Measurements from ENCODE around the gene LRRC7.
A peak's percentile ranks its signal among the peaks of the same experiment; 100 is the strongest.

LRRC7 gene

GRCh38 chr1:69567652-69568420 is at the start of gene LRRC7:
Gene LRRC7 (plus strand): TSS chr1:69567922. CDS start chr1:69568640, 718 bp downstream.
- peak within 1 kb of the TSS; percentile 75 for H3K4me3 ChIP-seq (ENCODE audit: low read length)

GRCh38 chr1:69519006-69519405 is 48.7 kb upstream of the LRRC7 start:
- H3K27me3 ChIP-seq (replicated peaks; ENCODE audit: insufficient read depth, low read length) = no peaks in the 10 kb centered on the region
- TF ChIP-seq EZH2 (optimal IDR thresholded peaks at IDR 0.05; ENCODE audit: low read depth, low read length) (no peak), CTCF (IDR thresholded peaks at IDR 0.05; ENCODE audit: low read length) (no peak), EZH2phosphoT487 (IDR thresholded peaks at IDR 0.05; ENCODE audit: low read length) (no peak)
- no peaks in the 10 kb centered on the region for H3K79me2 ChIP-seq (ENCODE audit: low read length)
- H4K20me1 ChIP-seq (ENCODE audit: insufficient read depth, low read length) = no peaks in the 10 kb centered on the region
- H3K9me3 ChIP-seq (replicated peaks; ENCODE audit: insufficient read depth, low read length) = no peaks in the 10 kb centered on the region
- no peak overlapping the region for H3K27ac ChIP-seq (ENCODE audit: low read length)
- no peak overlapping the region for H3K9ac ChIP-seq (ENCODE audit: low read length)
- no peak overlapping the region for H3K4me2 ChIP-seq (ENCODE audit: low read depth, low read length)
- H3K4me1 ChIP-seq (ENCODE audit: low read length) = no peaks in the 10 kb centered on the region
- H3K9me2 ChIP-seq (replicated peaks; ENCODE audit: insufficient read depth, low read length) = no peaks in the 10 kb centered on the region
- no peak for DNase-seq
- H3K36me3 ChIP-seq (replicated peaks; ENCODE audit: insufficient read depth, low read length) = no peaks in the 10 kb centered on the region
- H3F3A ChIP-seq (ENCODE audit: insufficient read depth, low read length) = no peaks in the 10 kb centered on the region
- no peak overlapping the region for H3K4me3 ChIP-seq (ENCODE audit: low read length)
- no peak overlapping the region for H2AFZ ChIP-seq (ENCODE audit: low read length)

More at GRCh38 chr1:69567652-69568420, at the start of gene LRRC7:
- Histone ChIP-seq H3F3A (ENCODE audit: insufficient read depth, low read length) (peaks cover 8% of the 10 kb centered on the region), H3K9me3 (replicated peaks; ENCODE audit: insufficient read depth, low read length) (no peaks in the 10 kb centered on the region), H3K4me1 (ENCODE audit: low read length) (peaks cover 5% of the 10 kb centered on the region; the same call in 1 of the 2 replicates), H3K9me2 (replicated peaks; ENCODE audit: insufficient read depth, low read length) (no peaks in the 10 kb centered on the region), H4K20me1 (ENCODE audit: insufficient read depth, low read length) (no peaks in the 10 kb centered on the region), H3K4me2 (ENCODE audit: low read depth, low read length) (peak within 1 kb of the TSS; percentile 99), H3K36me3 (replicated peaks; ENCODE audit: insufficient read depth, low read length) (no peaks in the 10 kb centered on the region), H3K9ac (ENCODE audit: low read length) (no peak within 1 kb of the TSS; the same call in 1 of the 2 replicates), H3K27ac (ENCODE audit: low read length) (no peak within 1 kb of the TSS; the same call in 1 of the 2 replicates), H3K27me3 (replicated peaks; ENCODE audit: insufficient read depth, low read length) (no peaks in the 10 kb centered on the region), H3K79me2 (ENCODE audit: low read length) (no peaks in the 10 kb centered on the region), H2AFZ (ENCODE audit: low read length) (peak within 1 kb of the TSS; percentile 94)
- TF ChIP-seq EZH2phosphoT487 (IDR thresholded peaks at IDR 0.05; ENCODE audit: low read length) = no peak
- TF ChIP-seq CTCF (IDR thresholded peaks at IDR 0.05; ENCODE audit: low read length) = no peak
- TF ChIP-seq EZH2 (optimal IDR thresholded peaks at IDR 0.05; ENCODE audit: low read depth, low read length) = no peak
- peak; percentile 46 for DNase-seq

GRCh38 chr1:69520326-69520725 is 47.4 kb upstream of the LRRC7 start:
- H3K27ac ChIP-seq (ENCODE audit: low read length) = no peak overlapping the region
- no peaks in the 10 kb centered on the region for H3K79me2 ChIP-seq (ENCODE audit: low read length)

More at GRCh38 chr1:69520326-69520725, 47.4 kb upstream of the LRRC7 start:
- Histone ChIP-seq H3K4me3 (ENCODE audit: low read length) (no peak overlapping the region), H3K36me3 (replicated peaks; ENCODE audit: insufficient read depth, low read length) (no peaks in the 10 kb centered on the region), H3F3A (ENCODE audit: insufficient read depth, low read length) (no peaks in the 10 kb centered on the region), H3K9me2 (replicated peaks; ENCODE audit: insufficient read depth, low read length) (no peaks in the 10 kb centered on the region), H3K27me3 (replicated peaks; ENCODE audit: insufficient read depth, low read length) (no peaks in the 10 kb centered on the region), H3K4me1 (ENCODE audit: low read length) (no peaks in the 10 kb centered on the region), H2AFZ (ENCODE audit: low read length) (no peak overlapping the region), H3K9ac (ENCODE audit: low read length) (no peak overlapping the region), H3K4me2 (ENCODE audit: low read depth, low read length) (no peak overlapping the region), H3K9me3 (replicated peaks; ENCODE audit: insufficient read depth, low read length) (no peaks in the 10 kb centered on the region), H4K20me1 (ENCODE audit: insufficient read depth, low read length) (no peaks in the 10 kb centered on the region)
- no peak for TF ChIP-seq CTCF (IDR thresholded peaks at IDR 0.05; ENCODE audit: low read length)
- DNase-seq = no peak
